Measurements from ENCODE around the gene CSF3.

- TF ChIP-seq CTCF (IDR thresholded peaks at IDR 0.05): peak in 2 of 3 experiments; percentile 45 to 52
- no peak for TF ChIP-seq POLR2A (IDR thresholded peaks at IDR 0.05)
Measured at GRCh38 chr17:40035162-40035559, 19.9 kb downstream of the CSF3 start.

All from testis (tissue), 2 donors.